ENCODE measurements around the gene COL20A1.
A peak's percentile ranks its signal among the peaks of the same experiment; 100 is the strongest.
"Not testable (repeated sequence)": the region's sequence is repeated elsewhere in the genome, so short reads cannot be mapped to it uniquely, and the experiment has no call there.

The COL20A1 gene

GRCh38 chr20:63379296-63379695, 86.3 kb downstream of the COL20A1 start:
- no peak for DNase-seq (ENCODE audit: low read depth in 1 of 2, low spot score in 1 of 2)
- no peak for TF ChIP-seq JUND (IDR thresholded peaks at IDR 0.05; ENCODE audit: low read depth)
- in situ Hi-C loops (cut with HindIII; ENCODE audit: low pct_unique_long_range_greater_than_20kb, low sequenced_read_pairs) = no loop called here

- in situ Hi-C loops (cut with HindIII; ENCODE audit: low pct_unique_long_range_greater_than_20kb, low sequenced_read_pairs) = not testable (repeated sequence)
- peak in 1 of 2 experiments; percentile 30 for DNase-seq (ENCODE audit: low read depth in 1 of 2, low spot score in 1 of 2)
Observed at GRCh38 chr20:63379872-63380271, 86.9 kb downstream of the COL20A1 start.

GRCh38 chr20:63380346-63380870, 87.4 kb downstream of the COL20A1 start:
- no peak for TF ChIP-seq JUND (IDR thresholded peaks at IDR 0.05; ENCODE audit: low read depth)
- no peak for DNase-seq (ENCODE audit: low read depth in 1 of 2, low spot score in 1 of 2)
- in situ Hi-C loops (cut with HindIII; ENCODE audit: low pct_unique_long_range_greater_than_20kb, low sequenced_read_pairs) = no loop called here

GRCh38 chr20:63381781-63382431, 88.9 kb downstream of the COL20A1 start:
- in situ Hi-C loops (cut with HindIII; ENCODE audit: low pct_unique_long_range_greater_than_20kb, low sequenced_read_pairs) = no loop called here
- peak in 1 of 2 experiments; percentile 72 for DNase-seq (ENCODE audit: low read depth in 1 of 2, low spot score in 1 of 2)
- no peak for TF ChIP-seq JUND (IDR thresholded peaks at IDR 0.05; ENCODE audit: low read depth)

GRCh38 chr20:63382551-63383300, 89.7 kb downstream of the COL20A1 start:
- DNase-seq (ENCODE audit: low read depth in 1 of 2, low spot score in 1 of 2) = peak in 1 of 2 experiments; percentile 53
- in situ Hi-C loops (cut with HindIII; ENCODE audit: low pct_unique_long_range_greater_than_20kb, low sequenced_read_pairs) = no loop called here
- no peak for TF ChIP-seq JUND (IDR thresholded peaks at IDR 0.05; ENCODE audit: low read depth)

GRCh38 chr20:63383556-63383955, 90.6 kb downstream of the COL20A1 start:
- DNase-seq (ENCODE audit: low read depth in 1 of 2, low spot score in 1 of 2) = no peak
- in situ Hi-C loops (cut with HindIII; ENCODE audit: low pct_unique_long_range_greater_than_20kb, low sequenced_read_pairs) = no loop called here
- TF ChIP-seq JUND (IDR thresholded peaks at IDR 0.05; ENCODE audit: low read depth) = no peak

- no peak for TF ChIP-seq JUND (IDR thresholded peaks at IDR 0.05; ENCODE audit: low read depth)
- DNase-seq (ENCODE audit: low read depth in 1 of 2, low spot score in 1 of 2) = no peak
- in situ Hi-C loops (cut with HindIII; ENCODE audit: low pct_unique_long_range_greater_than_20kb, low sequenced_read_pairs) = no loop called here
Observed at GRCh38 chr20:63384336-63384735, 91.3 kb downstream of the COL20A1 start.

Data from T47D (cell line).